Mucosa of descending colon (tissue), 3 donors: Measurements from ENCODE around the gene AP3D1. TPM values are rescaled to one million over a fixed set of nuclear protein-coding genes. Genes with fewer than 3 reads are reported as not detected.

ENCODE experiments used
- ATAC-seq: fragments of 200-7000 bp; cut with Tn5 transposase; one replicate; pipeline ENCODE4 v1.9.1; 2020; ENCODE audit warnings: mild to moderate bottlenecking, moderate library complexity
- DNase-seq, 3 donors: peaks; one replicate each; pipeline ENCODE4 v3.0.0-alpha.2; 2020
- H3K36me3 ChIP-seq: fragments of 200-600 bp; one replicate; pipeline ENCODE4 v1.8.0; 2021; ENCODE audit warnings: low read depth, mild to moderate bottlenecking
- H3K4me1 ChIP-seq: fragments of 200-600 bp; one replicate; pipeline ENCODE4 v1.8.0; 2021; ENCODE audit warnings: low read depth, mild to moderate bottlenecking
- H3K4me3 ChIP-seq: fragments of 200-600 bp; one replicate; pipeline ENCODE4 v1.8.0; 2021; ENCODE audit warnings: mild to moderate bottlenecking
- H3K9me3 ChIP-seq: fragments of 200-600 bp; one replicate; pipeline ENCODE4 v1.8.0; 2021; ENCODE audit warnings: mild to moderate bottlenecking
- intact Hi-C, 2 donors: fragments of 100-400 bp; cut with DNase I in 1 of 2; cut with micrococcal nuclease in 1 of 2; formaldehyde crosslinking; loops; one replicate each; pipeline versions ENCODE4 v1.11.0 to v1.11.1; 2022; cut with DNase I, micrococcal nuclease
- total RNA-seq, 3 donors: library from RNA; stranded (reverse); fragmentation: NEBNext Ultra II Directional in 2 of 3; extraction: Animal tissue kit (Norgen Biotek cat#: 25700) in 2 of 3; gene quantifications; one replicate each; pipeline versions ENCODE4 v1.2.1 to v1.2.4, GENCODE V29; 2021 to 2023
- TF ChIP-seq, protein P1 (sequence below): fragments of 200-600 bp; IDR thresholded peaks from one replicate; pipeline ENCODE4 v1.8.0; 2022; ENCODE audit warnings: antibody characterized with exemption, mild to moderate bottlenecking
- donor health status: DM: no; HTN: no; CAD: no; lungs with moderate emphysema.
- donor health status: DM: no; HTN: no; CAD: no.
- donor health status: DM: no; HTN: yes; CAD: no.

Gene AP3D1
- total RNA-seq, 3 donors from 2014 or later: 103 to 120 (median 103) TPM

DNA sequence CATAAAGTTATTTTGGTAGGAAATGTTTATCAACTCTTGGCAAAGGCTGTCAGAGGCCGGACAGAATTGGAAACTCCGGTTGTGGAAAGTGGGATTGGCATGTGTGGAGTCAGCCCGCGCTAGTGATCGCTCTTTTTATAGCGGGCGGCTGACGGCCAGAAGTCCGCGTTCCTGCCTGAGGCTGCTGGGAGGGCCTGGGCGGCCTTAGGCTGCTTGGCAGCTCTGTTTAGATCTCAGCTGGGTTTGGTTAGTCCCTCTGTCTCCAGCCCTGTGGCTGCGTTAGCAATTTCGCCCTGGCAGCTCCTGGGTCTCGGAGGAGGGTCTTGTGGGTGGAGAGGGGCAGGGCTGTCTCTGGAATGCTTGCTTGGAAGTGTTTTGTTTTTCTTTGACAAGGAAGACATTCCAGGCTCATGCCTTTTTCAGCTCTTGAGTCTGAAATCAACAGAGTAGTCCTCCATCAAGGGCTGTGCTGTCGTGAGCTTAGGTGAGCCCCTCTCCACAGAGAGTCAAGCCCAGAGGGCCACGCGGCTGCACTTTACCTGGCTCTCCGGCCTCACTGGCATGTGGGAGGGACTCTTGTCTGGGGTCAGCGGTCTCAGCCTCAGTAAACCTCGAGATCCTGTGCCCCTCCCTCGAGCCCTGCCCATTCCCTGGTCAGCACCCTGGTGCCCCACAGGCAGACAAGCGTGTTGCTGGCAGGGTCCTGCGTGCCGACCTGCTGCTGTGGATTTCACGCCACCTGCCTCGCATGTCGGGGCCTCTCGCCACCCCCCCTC lies 34.9 kb upstream of the AP3D1 start:
- Histone ChIP-seq H3K36me3 (no peaks in the 10 kb centered on the region), H3K4me3 (no peak overlapping the region), H3K4me1 (peaks cover 1% of the 10 kb centered on the region), H3K9me3 (no peaks in the 10 kb centered on the region)
- intact Hi-C loops: no loop called here
- ATAC-seq (peak; percentile 53), DNase-seq (peak; percentile 59 to 80 (median 67))
- TF ChIP-seq, protein P1, sequence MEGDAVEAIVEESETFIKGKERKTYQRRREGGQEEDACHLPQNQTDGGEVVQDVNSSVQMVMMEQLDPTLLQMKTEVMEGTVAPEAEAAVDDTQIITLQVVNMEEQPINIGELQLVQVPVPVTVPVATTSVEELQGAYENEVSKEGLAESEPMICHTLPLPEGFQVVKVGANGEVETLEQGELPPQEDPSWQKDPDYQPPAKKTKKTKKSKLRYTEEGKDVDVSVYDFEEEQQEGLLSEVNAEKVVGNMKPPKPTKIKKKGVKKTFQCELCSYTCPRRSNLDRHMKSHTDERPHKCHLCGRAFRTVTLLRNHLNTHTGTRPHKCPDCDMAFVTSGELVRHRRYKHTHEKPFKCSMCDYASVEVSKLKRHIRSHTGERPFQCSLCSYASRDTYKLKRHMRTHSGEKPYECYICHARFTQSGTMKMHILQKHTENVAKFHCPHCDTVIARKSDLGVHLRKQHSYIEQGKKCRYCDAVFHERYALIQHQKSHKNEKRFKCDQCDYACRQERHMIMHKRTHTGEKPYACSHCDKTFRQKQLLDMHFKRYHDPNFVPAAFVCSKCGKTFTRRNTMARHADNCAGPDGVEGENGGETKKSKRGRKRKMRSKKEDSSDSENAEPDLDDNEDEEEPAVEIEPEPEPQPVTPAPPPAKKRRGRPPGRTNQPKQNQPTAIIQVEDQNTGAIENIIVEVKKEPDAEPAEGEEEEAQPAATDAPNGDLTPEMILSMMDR: no peak

DNA sequence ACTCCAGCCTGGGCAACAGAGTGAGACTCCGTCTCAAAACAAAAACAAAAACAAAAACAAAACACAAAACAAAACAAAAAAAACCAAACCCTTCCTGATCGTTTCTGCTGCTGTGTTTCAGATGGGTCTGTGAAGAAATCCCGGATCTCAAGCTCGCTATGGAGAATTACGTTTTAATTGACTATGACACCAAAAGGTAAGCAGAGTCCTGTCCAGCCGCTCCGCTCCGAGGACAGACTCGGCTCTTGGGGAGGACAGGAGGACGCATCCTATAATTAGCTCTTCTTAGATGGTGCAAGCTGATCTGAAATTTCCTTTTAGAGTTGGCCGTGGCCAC lies 34.3 kb upstream of the AP3D1 start:
- Histone ChIP-seq H3K9me3 (no peaks in the 10 kb centered on the region), H3K4me1 (no peaks in the 10 kb centered on the region), H3K4me3 (no peak overlapping the region), H3K36me3 (no peaks in the 10 kb centered on the region)
- intact Hi-C loops: no loop called here
- DNase-seq: no peak
- ATAC-seq: no peak
- TF ChIP-seq, protein P1: no peak

DNA sequence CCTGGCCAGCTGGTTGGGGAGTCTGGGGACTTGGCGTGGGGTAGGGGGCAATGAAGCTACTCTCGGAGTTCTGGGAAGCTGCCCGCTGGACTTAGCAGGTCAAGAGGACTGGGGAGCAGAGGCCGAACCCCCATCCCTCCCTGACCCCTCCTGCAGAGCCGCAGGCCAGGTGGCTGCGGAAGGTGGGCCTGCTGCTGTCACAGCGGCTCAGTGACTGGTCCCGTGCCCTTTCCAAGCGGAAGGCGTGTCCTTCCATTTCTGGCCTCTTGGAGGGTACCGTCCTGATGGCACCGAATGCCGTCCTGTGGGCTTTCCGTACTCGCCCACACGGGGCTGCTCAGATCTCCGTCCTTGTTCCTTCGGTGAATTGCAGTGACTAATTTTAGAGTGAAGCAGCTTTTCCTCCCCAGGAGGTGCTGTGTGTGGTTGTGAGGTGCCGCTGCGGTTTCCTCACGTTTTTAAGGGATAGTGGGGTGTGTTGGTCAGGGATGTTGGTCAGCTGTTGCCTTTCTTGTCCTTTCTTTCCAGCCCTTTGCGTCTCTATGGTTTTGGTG lies 33.1 kb upstream of the AP3D1 start:
- Histone ChIP-seq H3K4me1 (no peaks in the 10 kb centered on the region), H3K4me3 (no peak overlapping the region), H3K9me3 (no peaks in the 10 kb centered on the region), H3K36me3 (no peaks in the 10 kb centered on the region)
- intact Hi-C loops: no loop called here
- DNase-seq (no peak), ATAC-seq (no peak)
- TF ChIP-seq, protein P1: no peak

DNA sequence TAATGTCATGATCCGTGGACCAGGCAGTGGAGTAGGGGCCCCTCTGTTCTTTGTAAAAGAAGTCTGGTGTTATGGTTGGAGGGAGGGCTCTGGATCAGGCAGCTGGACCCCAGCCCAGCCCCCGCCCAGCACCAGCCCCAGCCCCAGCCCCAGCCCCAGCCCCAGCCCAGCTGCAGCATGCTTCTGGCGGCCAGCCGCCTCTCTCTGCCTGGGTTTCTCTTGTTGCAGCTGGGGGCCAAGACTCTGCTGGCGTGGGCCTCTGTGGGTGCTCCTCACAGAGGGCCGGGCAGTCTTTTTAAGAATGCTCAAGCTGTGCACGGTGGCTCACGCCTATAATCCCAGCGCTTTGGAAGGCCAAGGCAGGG lies 30.2 kb upstream of the AP3D1 start:
- no peaks in the 10 kb centered on the region for H3K36me3 ChIP-seq
- intact Hi-C loops: no loop called here
- TF ChIP-seq, protein P1: no peak
- no peaks in the 10 kb centered on the region for H3K4me1 ChIP-seq
- no peak for DNase-seq
- H3K9me3 ChIP-seq: no peaks in the 10 kb centered on the region
- no peak for ATAC-seq
- H3K4me3 ChIP-seq: no peak overlapping the region

DNA sequence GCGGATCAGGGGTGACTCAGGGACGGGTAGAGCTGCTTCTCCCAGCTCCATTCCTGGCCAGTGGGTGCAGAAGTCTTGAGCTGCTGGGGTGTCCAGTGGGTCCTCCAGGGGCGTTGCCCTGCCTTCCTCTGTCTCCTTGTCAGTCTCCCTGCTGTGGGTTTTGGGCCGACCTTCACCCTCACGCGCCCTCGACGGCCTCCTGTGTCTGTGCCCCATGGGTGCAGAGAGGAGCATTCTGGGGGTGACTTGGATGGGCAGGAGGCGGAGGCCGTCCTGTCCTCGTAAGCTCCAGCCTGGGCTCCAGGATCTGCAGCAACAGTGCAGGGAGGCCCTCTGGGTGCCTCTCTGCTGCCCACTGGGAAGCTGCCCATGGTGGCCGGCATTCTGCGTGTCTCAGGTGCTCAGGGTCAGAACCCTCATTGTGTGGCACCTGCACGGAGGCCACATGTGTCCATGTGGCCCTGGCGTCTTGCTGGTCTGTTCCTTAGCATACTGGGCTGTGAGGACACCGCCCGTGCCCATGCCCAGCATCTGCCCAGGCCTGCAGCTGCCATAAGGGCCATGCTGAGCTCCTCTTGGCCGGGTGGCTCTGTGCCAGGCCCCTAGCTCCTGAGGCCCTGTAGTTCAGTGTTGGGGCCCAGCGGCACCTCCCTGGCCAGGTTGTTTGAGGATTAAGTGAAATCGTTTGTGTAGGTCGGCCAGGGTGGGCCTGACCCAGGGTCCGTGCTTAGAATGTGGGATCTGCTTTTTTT lies 29.7 kb upstream of the AP3D1 start:
- Histone ChIP-seq H3K9me3 (no peaks in the 10 kb centered on the region), H3K36me3 (no peaks in the 10 kb centered on the region), H3K4me3 (no peak overlapping the region), H3K4me1 (no peaks in the 10 kb centered on the region)
- TF ChIP-seq, protein P1: no peak
- DNase-seq (no peak), ATAC-seq (no peak)
- intact Hi-C loops: no loop called here
